HepG2 (cell line): ENCODE data around the gene AP5B1. TPM values are rescaled to one million over a fixed set of nuclear protein-coding genes. Genes with fewer than 3 reads are reported as not detected.

Experiments
- ATAC-seq: fragments of 200-7000 bp; cut with Tn5 transposase; 3 replicates; pipeline ENCODE4 v1.9.1; 2020; ENCODE audit warnings: mild to moderate bottlenecking, moderate library complexity
- BruUV-seq: library from RNA; stranded (reverse); fragments of 400-500 nt; replicated peaks from 2 replicates; lab custom pipeline; 2021; lab: Mats Ljungman, UMichigan
- CTCF ChIA-PET: fragments of 300-600 bp; formaldehyde crosslinking; extraction: SDS; loops from one replicate; lab custom pipeline; 2021; ENCODE audit warnings: low total read pairs, inconsistent platforms, low intra/inter-chr PET ratio; lab: Yijun Ruan, JAX
- POLR2A ChIA-PET: fragments of 350-600 bp; sonication (Branson Sonifier 250); formaldehyde crosslinking; loops from one replicate; lab custom pipeline; 2020; ENCODE audit warnings: antibody characterized with exemption, inconsistent platforms; lab: Yijun Ruan, JAX
- DNase-seq: peaks from one replicate; pipeline ENCODE4 v3.0.0-alpha.2; 2015; ENCODE audit warnings: low spot score
- FAIRE-seq: peaks from 3 replicates; lab custom pipeline; 2011; peaks lifted over from hg19 to GRCh38; lab: Jason Lieb, UNC
- H2AFZ ChIP-seq: one replicate; pipeline ENCODE4 v1.6.1; 2011; ENCODE audit warnings: low read length, inconsistent platforms
- H3K27ac ChIP-seq: fragments of 300-600 bp; 3 replicates; pipeline ENCODE4 v1.8.0; 2011; ENCODE audit warnings: mixed run types, mild to moderate bottlenecking, mixed read lengths, low read length, inconsistent platforms; ENCODE audit not compliant: insufficient read depth; ENCODE audit errors: extremely low read length
- H3K27me3 ChIP-seq, 2 experiments: fragments of 200-600 bp in 1 of 2; 2 replicates in 1 of 2; 3 replicates in 1 of 2; pipeline versions ENCODE4 v1.6.0 to v1.8.0; 2011; ENCODE audit warnings: low read length in 2 of 2, mild to moderate bottlenecking in 2 of 2, moderate library complexity in 2 of 2, inconsistent platforms in 1 of 2; ENCODE audit not compliant: insufficient read depth in 2 of 2, control insufficient read depth in 1 of 2
- H3K36me3 ChIP-seq, 2 experiments: fragments of 200-600 bp in 1 of 2; replicated peaks in 1 of 2; 2 replicates in 1 of 2; 3 replicates in 1 of 2; pipeline versions ENCODE4 v1.5.1 to v1.8.0; 2011; ENCODE audit warnings: low read length in 2 of 2, inconsistent platforms in 1 of 2; ENCODE audit not compliant: insufficient read depth in 2 of 2, control insufficient read depth in 1 of 2
- H3K4me1 ChIP-seq: 2 replicates; pipeline ENCODE4 v1.5.1; 2012; ENCODE audit warnings: low read length, inconsistent platforms; ENCODE audit not compliant: insufficient read depth
- H3K4me2 ChIP-seq: 2 replicates; pipeline ENCODE4 v1.6.0; 2011; ENCODE audit warnings: low read depth, low read length, inconsistent platforms
- H3K4me3 ChIP-seq, 3 experiments: fragments of 200-600 bp in 1 of 3; sonication (generic), shearing (Covaris generic) in 1 of 3; replicated peaks in 1 of 3; 2 replicates each; pipeline ENCODE4 v1.5.1; 2011 to 2016; ENCODE audit warnings: low read length in 3 of 3, inconsistent platforms in 2 of 3, low read depth in 2 of 3, mild to moderate bottlenecking in 2 of 3, control low read depth in 1 of 3, mixed read lengths in 1 of 3; ENCODE audit not compliant: insufficient read depth in 1 of 3
- H3K79me2 ChIP-seq: one replicate; pipeline ENCODE4 v1.6.1; 2011; ENCODE audit warnings: low read length, inconsistent platforms; ENCODE audit not compliant: insufficient read depth
- H3K9ac ChIP-seq: 2 replicates; pipeline ENCODE4 v1.6.0; 2011; ENCODE audit warnings: mild to moderate bottlenecking, low read depth, low read length, inconsistent platforms; ENCODE audit not compliant: insufficient read depth
- H3K9me3 ChIP-seq: 2 replicates; pipeline ENCODE4 v1.5.1; 2012; ENCODE audit warnings: mild to moderate bottlenecking, low read length
- H4K20me1 ChIP-seq: 2 replicates; pipeline ENCODE4 v1.6.0; 2011; ENCODE audit warnings: inconsistent platforms, mild to moderate bottlenecking, low read length, moderate library complexity; ENCODE audit not compliant: insufficient read depth
- ADNP ChIP-seq: sonication (generic); formaldehyde crosslinking; IDR thresholded peaks from 2 replicates; pipeline ENCODE4 v1.4.0; 2020; ENCODE audit warnings: missing genetic modification reagents
- DR1 ChIP-seq: sonication (generic); formaldehyde crosslinking; IDR thresholded peaks from 2 replicates; pipeline ENCODE4 v1.8.0; 2021; ENCODE audit warnings: mild to moderate bottlenecking, missing genetic modification reagents, inconsistent platforms
- FOSL2 ChIP-seq: sonication (generic); formaldehyde crosslinking; IDR thresholded peaks from 2 replicates; pipeline ENCODE4 v1.4.0; 2020; ENCODE audit warnings: missing genetic modification reagents
- HNF1B ChIP-seq: sonication (generic); formaldehyde crosslinking; IDR thresholded peaks from 2 replicates; pipeline ENCODE4 v1.5.1; 2020; ENCODE audit warnings: mild to moderate bottlenecking, moderate library complexity, missing genetic modification reagents
- HNRNPL ChIP-seq: fragments of 200-400 bp; formaldehyde crosslinking; IDR thresholded peaks from 2 replicates; pipeline ENCODE4 v1.6.1; 2017; ENCODE audit warnings: mild to moderate bottlenecking, low read depth, low read length
- KLF6 ChIP-seq: IDR thresholded peaks from 2 replicates; pipeline ENCODE4 v1.8.0; 2016; ENCODE audit warnings: missing biosample characterization, missing genetic modification reagents
- MED1 ChIP-seq: sonication (generic); formaldehyde crosslinking; IDR thresholded peaks from 2 replicates; pipeline ENCODE4 v1.4.0; 2020; ENCODE audit warnings: missing genetic modification reagents
- NBN ChIP-seq: fragments of 450-650 bp; conservative IDR thresholded peaks from 2 replicates; pipeline ENCODE4 v1.6.1; 2017
- POLR2G ChIP-seq: fragments of 200-400 bp; formaldehyde crosslinking; IDR thresholded peaks from 2 replicates; pipeline ENCODE4 v1.6.1; 2018; ENCODE audit warnings: mild to moderate bottlenecking, low read depth, low read length, moderate library complexity
- REPIN1 ChIP-seq: sonication (generic); formaldehyde crosslinking; IDR thresholded peaks from 2 replicates; pipeline ENCODE4 v1.8.0; 2022; ENCODE audit warnings: missing genetic modification reagents, low read depth, mild to moderate bottlenecking, borderline replicate concordance
- RFX5 ChIP-seq: IDR thresholded peaks from 2 replicates; pipeline ENCODE4 v1.6.1; 2011; ENCODE audit warnings: low read depth, low read length, improper control_type of control experiment
- SMC3 ChIP-seq: IDR thresholded peaks from 2 replicates; pipeline ENCODE4 v1.6.1; 2011; ENCODE audit warnings: low read length, improper control_type of control experiment
- SP1 ChIP-seq, 2 experiments: fragments of 450-650 bp in 1 of 2; sonication (generic) in 1 of 2; formaldehyde crosslinking in 1 of 2; IDR thresholded peaks; 2 replicates each; pipeline versions ENCODE4 v1.4.0 to v1.6.1; 2016 to 2020; ENCODE audit warnings: missing genetic modification reagents in 1 of 2
- THAP7 ChIP-seq: sonication (generic); formaldehyde crosslinking; IDR thresholded peaks from 2 replicates; pipeline ENCODE4 v1.8.1; 2023; ENCODE audit warnings: mild to moderate bottlenecking, missing genetic modification reagents
- XRCC5 ChIP-seq: fragments of 200-400 bp; formaldehyde crosslinking; optimal IDR thresholded peaks from 2 replicates; pipeline ENCODE3; 2017; ENCODE audit warnings: mild to moderate bottlenecking, low read length
- ZFY ChIP-seq: sonication (generic); formaldehyde crosslinking; IDR thresholded peaks from 2 replicates; pipeline ENCODE4 v1.4.0; 2020; ENCODE audit warnings: missing genetic modification reagents
- ZMYM3 ChIP-seq: sonication (generic); formaldehyde crosslinking; IDR thresholded peaks from 2 replicates; pipeline ENCODE4 v1.5.1; 2020; ENCODE audit warnings: mild to moderate bottlenecking, missing genetic modification reagents
- ZNF574 ChIP-seq: sonication (generic); formaldehyde crosslinking; IDR thresholded peaks from 2 replicates; pipeline ENCODE4 v1.4.0; 2020; ENCODE audit warnings: missing genetic modification reagents
- ZNF772 ChIP-seq: sonication (generic); formaldehyde crosslinking; IDR thresholded peaks from 2 replicates; pipeline ENCODE4 v1.5.0; 2020; ENCODE audit warnings: mild to moderate bottlenecking, missing genetic modification reagents
- WGBS: methylation state at CpG from one replicate; pipeline ENCODE4 v1.1.6; 2017; ENCODE audit warnings: low lambda C conversion rate; 5-methylcytosine and 5-hydroxymethylcytosine counted together
- in situ Hi-C: cut with HindIII; loops from 2 replicates; pipeline ENCODE4 v1.10.0; 2017; ENCODE audit warnings: low pct_unique_long_range_greater_than_20kb; ENCODE audit not compliant: extremely low pct_ligation_motif_present
- intact Hi-C: fragments of 100-400 bp; cut with micrococcal nuclease; formaldehyde crosslinking; loops from one replicate; pipeline ENCODE4 v1.10.0; 2022; ENCODE audit not compliant: unreplicated experiment
- polyA plus RNA-seq, 8 experiments: library from polyadenylated mRNA; depleted of rRNA in 3 of 8; stranded (reverse) in 7 of 8; unstranded in 1 of 8; fragments of >200 nt; fragmentation: Illumina TruSeq in 4 of 8; extraction: Trizol in 4 of 8; gene quantifications; 2 replicates each; pipeline versions ENCODE4 v1.2.1 to v1.2.3, GENCODE V29; 2011 to 2016; ENCODE audit warnings: low read depth in 4 of 8, missing spikeins in 1 of 8, mixed read lengths in 1 of 8; ENCODE audit not compliant: insufficient read depth in 1 of 8
- total RNA-seq, 5 experiments: library from RNA; depleted of rRNA; stranded (reverse); fragments of >200 nt; fragmentation: Illumina TruSeq; extraction: Trizol; gene quantifications; 2 replicates each; pipeline ENCODE4 v1.2.3, GENCODE V29; 2016; ENCODE audit warnings: low read depth in 1 of 5

AP5B1 gene
- total and polyA plus RNA-seq, 2 of the 13 experiments (the other 11 are each of a cell fraction or from before 2014, with no cell fraction given) = 1.7 to 4.4 TPM

- no TSS peak for BruUV-seq
- no peaks in the 10 kb centered on the region for H4K20me1 ChIP-seq
- intact Hi-C loops (loop anchor here (1.0 kb wide), 1 partner anchor 74 kb away; no protein-coding TSS in a partner anchor), in situ Hi-C loops (loop anchor here (5.0 kb wide), 1 partner anchor 73 kb away; no protein-coding TSS in a partner anchor)
- H3K27ac ChIP-seq = no peak overlapping the region
- DNase-seq (peak; percentile 82), FAIRE-seq (peak; percentile 88), ATAC-seq (peak; percentile 98)
- H3K27me3 ChIP-seq = no peaks in the 10 kb centered on the region
- no peaks in the 10 kb centered on the region for H3K36me3 ChIP-seq
- ChIA-PET CTCF (interaction anchor here (1.2 to 2.5 kb wide), 7 partner anchors 26 to 245 kb away, joined by 3 to 57 read pairs (median 9); partner anchors contain the start of genes AP5B1, FIBP and KAT5), POLR2A (interaction anchor here (0.6 to 2.5 kb wide), 11 partner anchors 20 to 236 kb away, joined by 3 to 15 read pairs (median 6); partner anchors contain the start of genes AP5B1, CCDC85B, KAT5 and MUS81)
- H3K4me1 ChIP-seq = peaks cover 8% of the 10 kb centered on the region
- peak overlapping the region in 1 of 3 experiments; percentile 56; a peak in 3 of 6 replicates for H3K4me3 ChIP-seq
- peak overlapping the region; percentile 77 for H3K4me2 ChIP-seq
- WGBS = 35% methylated on average over 11 of the region's 18 CpGs
- peak overlapping the region; percentile 32; the same call in 1 of the 2 replicates for H3K9ac ChIP-seq
- no peaks in the 10 kb centered on the region for H3K9me3 ChIP-seq
- no peaks in the 10 kb centered on the region for H3K79me2 ChIP-seq
- no peak overlapping the region for H2AFZ ChIP-seq
- TF ChIP-seq ZFY (CRISPR knock-in tag) (0 out of 2 replicates have a peak, but pooled peaks have one; percentile 16), ZNF574 (peak; percentile 51; the same call in 1 of the 2 replicates), DR1 (CRISPR knock-in tag) (peak; percentile 82; the same call in 1 of the 2 replicates), THAP7 (0 out of 2 replicates have a peak, but pooled peaks have one; percentile 28), RFX5 (0 out of 2 replicates have a peak, but pooled peaks have one; percentile 7), MED1 (0 out of 2 replicates have a peak, but pooled peaks have one; percentile 33), ZMYM3 (CRISPR knock-in tag) (peak; percentile 64), ZNF772 (CRISPR knock-in tag) (peak; percentile 66; the same call in 1 of the 2 replicates), POLR2G (0 out of 2 replicates have a peak, but pooled peaks have one; percentile 33), ADNP (CRISPR knock-in tag) (0 out of 2 replicates have a peak, but pooled peaks have one; percentile 55), XRCC5 (peak; percentile 57), HNRNPL (peak; percentile 80; the same call in 1 of the 2 replicates), SP1 (IDR thresholded peaks at IDR 0.05) (no peak), SP1 (CRISPR knock-in tag; IDR thresholded peaks at IDR 0.05) (0 out of 2 replicates have a peak, but pooled peaks have one; percentile 20), HNF1B (CRISPR knock-in tag) (0 out of 2 replicates have a peak, but pooled peaks have one; percentile 16), REPIN1 (CRISPR knock-in tag) (peak; percentile 20; the same call in 1 of the 2 replicates), SMC3 (peak; percentile 88), KLF6 (CRISPR knock-in tag) (no peak), NBN (no peak), FOSL2 (CRISPR knock-in tag) (peak; percentile 40; the same call in 1 of the 2 replicates)
Measured at GRCh38 chr11:65744026-65744698, 36.6 kb downstream of the AP5B1 start.
